NCI-H226 (cell line): ENCODE results near the gene DPP10.

Source experiments
- DNase-seq: peaks from one replicate; pipeline ENCODE4 v3.0.0-alpha.2; 2015

DPP10 gene

GRCh38 chr2:115596659-115597375, 1154.4 kb downstream of the DPP10 start:
- DNase-seq, result no peak

GRCh38 chr2:115603285-115603684, 1160.8 kb downstream of the DPP10 start:
- DNase-seq, result no peak

- DNase-seq, result no peak
Observed at GRCh38 chr2:115606350-115606749, 1163.9 kb downstream of the DPP10 start.

- peak; percentile 18 for DNase-seq
Observed at GRCh38 chr2:115609978-115610377, 1167.5 kb downstream of the DPP10 start.

- no peak for DNase-seq
Observed at GRCh38 chr2:115610888-115611287, 1168.4 kb downstream of the DPP10 start.

- no peak for DNase-seq
Observed at GRCh38 chr2:115624332-115624731, 1181.9 kb downstream of the DPP10 start.

GRCh38 chr2:115634578-115634977, 1192.1 kb downstream of the DPP10 start:
- no peak for DNase-seq

- DNase-seq, result no peak
Observed at GRCh38 chr2:115635430-115635829, 1193.0 kb downstream of the DPP10 start.

- DNase-seq, result no peak
Observed at GRCh38 chr2:115649731-115650130, 1207.3 kb downstream of the DPP10 start.

- no peak for DNase-seq
Observed at GRCh38 chr2:115650827-115651226, 1208.4 kb downstream of the DPP10 start.

- DNase-seq, result no peak
Observed at GRCh38 chr2:115652652-115653051, 1210.2 kb downstream of the DPP10 start.

- no peak for DNase-seq
Observed at GRCh38 chr2:115654362-115654761, 1211.9 kb downstream of the DPP10 start.

- DNase-seq, result no peak
Observed at GRCh38 chr2:115678129-115678528, 1235.7 kb downstream of the DPP10 start.

GRCh38 chr2:115684345-115684744, 1241.9 kb downstream of the DPP10 start:
- DNase-seq, result no peak

- DNase-seq, result no peak
Observed at GRCh38 chr2:115691409-115691808, 1249.0 kb downstream of the DPP10 start.

- no peak for DNase-seq
Observed at GRCh38 chr2:115694651-115695050, 1252.2 kb downstream of the DPP10 start.

- DNase-seq, result no peak
Observed at GRCh38 chr2:115733190-115733775, 1290.8 kb downstream of the DPP10 start.

- peak; percentile 12 for DNase-seq
Observed at GRCh38 chr2:115738111-115738510, 1295.7 kb downstream of the DPP10 start.

GRCh38 chr2:115739574-115739973, 1297.1 kb downstream of the DPP10 start:
- DNase-seq, result no peak

- DNase-seq, result peak; percentile 11
Observed at GRCh38 chr2:115746151-115746550, 1303.7 kb downstream of the DPP10 start.

- DNase-seq, result no peak
Observed at GRCh38 chr2:115757286-115757685, 1314.8 kb downstream of the DPP10 start.

GRCh38 chr2:115763601-115764000, 1321.2 kb downstream of the DPP10 start:
- no peak for DNase-seq

- no peak for DNase-seq
Observed at GRCh38 chr2:115771516-115771915, 1329.1 kb downstream of the DPP10 start.

GRCh38 chr2:115774361-115774760, 1331.9 kb downstream of the DPP10 start:
- no peak for DNase-seq

GRCh38 chr2:115779085-115779632, 1336.7 kb downstream of the DPP10 start:
- DNase-seq, result no peak
